Testis (tissue), 2 donors: Measurements from ENCODE around the gene LYPD4.

Experiments used
- POLR2A ChIP-seq: fragments of 450-650 bp; IDR thresholded peaks from one replicate; pipeline ENCODE4 v1.6.1; 2017; ENCODE audit warnings: antibody characterized with exemption, mild to moderate bottlenecking, moderate library complexity
- TF ChIP-seq, protein P1 (sequence below), 3 experiments: fragments of 450-650 bp in 2 of 3; fragments of 200-600 bp in 1 of 3; sonication (generic) in 1 of 3; IDR thresholded peaks; one replicate each; pipeline ENCODE4 v1.5.1; 2016 to 2019; ENCODE audit warnings: antibody characterized with exemption in 3 of 3, mild to moderate bottlenecking in 2 of 3, moderate library complexity in 1 of 3

DNA sequence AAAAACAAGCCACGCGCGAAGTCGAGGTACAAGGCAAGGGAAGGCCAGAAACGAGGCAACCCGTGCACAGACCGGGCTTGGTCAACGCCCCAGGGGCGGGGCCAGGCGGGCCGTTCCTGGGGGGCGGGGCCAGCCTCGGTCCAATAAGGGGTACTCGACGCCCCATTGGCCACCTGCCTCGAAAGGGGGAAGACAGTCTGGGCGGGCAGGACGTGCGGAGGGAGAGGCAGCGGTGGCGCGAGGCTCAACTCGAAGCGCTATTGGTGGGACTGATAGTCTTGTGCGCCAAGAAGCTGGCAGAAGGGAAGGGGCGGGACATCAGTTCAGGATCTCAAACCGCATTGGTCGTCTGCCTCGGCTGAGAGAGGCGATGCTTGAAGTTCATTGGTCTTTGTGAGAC, at the start of gene LYPD4:
- TF ChIP-seq, protein P1, sequence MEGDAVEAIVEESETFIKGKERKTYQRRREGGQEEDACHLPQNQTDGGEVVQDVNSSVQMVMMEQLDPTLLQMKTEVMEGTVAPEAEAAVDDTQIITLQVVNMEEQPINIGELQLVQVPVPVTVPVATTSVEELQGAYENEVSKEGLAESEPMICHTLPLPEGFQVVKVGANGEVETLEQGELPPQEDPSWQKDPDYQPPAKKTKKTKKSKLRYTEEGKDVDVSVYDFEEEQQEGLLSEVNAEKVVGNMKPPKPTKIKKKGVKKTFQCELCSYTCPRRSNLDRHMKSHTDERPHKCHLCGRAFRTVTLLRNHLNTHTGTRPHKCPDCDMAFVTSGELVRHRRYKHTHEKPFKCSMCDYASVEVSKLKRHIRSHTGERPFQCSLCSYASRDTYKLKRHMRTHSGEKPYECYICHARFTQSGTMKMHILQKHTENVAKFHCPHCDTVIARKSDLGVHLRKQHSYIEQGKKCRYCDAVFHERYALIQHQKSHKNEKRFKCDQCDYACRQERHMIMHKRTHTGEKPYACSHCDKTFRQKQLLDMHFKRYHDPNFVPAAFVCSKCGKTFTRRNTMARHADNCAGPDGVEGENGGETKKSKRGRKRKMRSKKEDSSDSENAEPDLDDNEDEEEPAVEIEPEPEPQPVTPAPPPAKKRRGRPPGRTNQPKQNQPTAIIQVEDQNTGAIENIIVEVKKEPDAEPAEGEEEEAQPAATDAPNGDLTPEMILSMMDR (IDR thresholded peaks at IDR 0.05): no peak
- TF ChIP-seq POLR2A: no peak
